ENCODE measurements around the gene CEACAM7. TPM values are rescaled to one million over a fixed set of nuclear protein-coding genes. Genes with fewer than 3 reads are reported as not detected.
"Not testable (repeated sequence)": the region's sequence is repeated elsewhere in the genome, so short reads cannot be mapped to it uniquely, and the experiment has no call there.

Gene CEACAM7
- 0.44 and 0.60 TPM in 2 replicates for total RNA-seq

DNA sequence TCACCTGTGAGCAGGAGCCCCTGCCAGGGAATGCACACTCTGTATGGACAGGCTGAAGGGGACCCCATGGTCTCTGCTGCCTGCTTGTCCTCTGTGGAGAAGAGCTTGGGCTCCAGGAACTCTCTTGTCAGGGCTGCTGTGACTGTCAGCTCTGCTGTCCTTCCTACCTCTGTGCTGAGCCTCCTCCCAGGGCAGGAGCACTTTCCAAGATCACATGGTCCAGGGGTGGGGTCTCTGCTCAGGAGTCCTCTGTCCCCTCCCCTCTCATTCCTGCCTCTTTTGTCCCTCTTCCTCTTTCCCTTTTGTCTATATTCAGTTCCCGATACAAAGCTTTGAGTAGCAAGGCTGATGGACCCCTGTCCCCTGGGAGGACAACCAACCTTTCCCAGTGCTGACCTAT is at the start of gene CEACAM7:
CEACAM7 (minus strand) TSS at position 173 of the 400 bp plus-strand sequence; CDS start at position 68, 105 bp downstream.
- DNase-seq (ENCODE audit: low read depth in 2 of 2) = no peak

DNA sequence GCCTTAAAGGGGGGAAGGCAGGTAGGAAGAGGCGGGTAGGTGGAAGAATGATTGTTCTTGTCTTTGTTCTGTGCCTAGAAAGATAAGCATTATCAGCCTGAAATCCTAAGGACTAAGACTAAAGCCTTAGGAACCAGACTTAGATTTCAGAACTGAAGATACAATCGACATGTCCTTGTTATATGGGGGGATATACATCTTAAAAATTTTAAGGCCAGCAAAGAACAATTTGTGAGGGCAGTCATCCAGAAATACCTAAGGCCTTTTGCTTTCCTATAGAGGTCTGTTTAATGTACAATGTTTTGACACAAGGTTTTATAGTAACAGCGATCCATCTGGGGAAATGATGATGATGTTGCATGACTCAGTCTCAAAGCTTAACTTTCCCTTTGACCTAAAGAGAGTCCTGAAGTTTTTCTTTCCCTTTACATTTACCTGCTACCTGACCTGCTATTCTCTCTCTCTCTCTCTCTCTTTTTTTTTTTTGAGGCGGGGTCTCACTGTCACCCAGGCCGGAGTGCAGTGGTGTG is 47.1 kb upstream of the CEACAM7 start:
- no peak for DNase-seq (ENCODE audit: low read depth in 2 of 2)

DNA sequence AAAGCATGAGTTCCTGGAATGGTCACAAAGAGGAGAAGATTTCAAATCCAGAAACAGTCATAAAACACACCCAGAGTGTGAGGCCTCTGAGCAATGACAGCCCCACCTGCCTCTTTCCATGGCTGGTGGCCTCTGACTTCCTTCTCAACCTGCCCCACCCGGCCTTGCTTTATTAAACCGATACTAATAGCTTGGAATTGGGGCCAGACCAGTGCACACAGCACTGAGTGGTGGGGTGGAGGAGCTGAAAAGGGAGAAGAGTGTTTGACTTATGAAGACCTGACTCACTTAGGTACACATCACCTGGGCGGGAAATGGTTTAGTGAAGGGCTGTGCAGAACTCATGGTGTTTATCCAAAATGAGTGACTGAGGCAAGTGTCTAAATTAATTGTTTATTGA is 46.5 kb upstream of the CEACAM7 start:
- DNase-seq (ENCODE audit: low read depth in 2 of 2) = no peak

DNA sequence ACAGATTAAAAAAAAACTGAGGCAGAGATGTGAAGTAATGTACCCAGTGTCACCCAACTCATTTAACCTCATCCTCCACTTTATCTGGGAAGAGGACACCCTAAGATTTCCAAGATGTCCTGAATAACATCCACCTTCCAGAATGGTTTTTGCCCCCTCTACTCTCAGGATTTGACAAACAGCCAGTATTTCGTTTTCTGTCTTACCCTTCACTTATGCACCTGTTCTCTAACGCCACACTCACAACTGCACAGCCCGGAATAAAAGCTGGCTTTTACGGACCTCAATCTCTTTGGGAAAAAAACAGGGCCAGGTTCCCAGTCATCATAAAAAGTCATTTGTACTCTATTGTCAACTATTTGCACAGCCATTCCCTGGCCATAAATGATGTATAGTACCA is 46.1 kb upstream of the CEACAM7 start:
- DNase-seq (ENCODE audit: low read depth in 2 of 2) = no peak

DNA sequence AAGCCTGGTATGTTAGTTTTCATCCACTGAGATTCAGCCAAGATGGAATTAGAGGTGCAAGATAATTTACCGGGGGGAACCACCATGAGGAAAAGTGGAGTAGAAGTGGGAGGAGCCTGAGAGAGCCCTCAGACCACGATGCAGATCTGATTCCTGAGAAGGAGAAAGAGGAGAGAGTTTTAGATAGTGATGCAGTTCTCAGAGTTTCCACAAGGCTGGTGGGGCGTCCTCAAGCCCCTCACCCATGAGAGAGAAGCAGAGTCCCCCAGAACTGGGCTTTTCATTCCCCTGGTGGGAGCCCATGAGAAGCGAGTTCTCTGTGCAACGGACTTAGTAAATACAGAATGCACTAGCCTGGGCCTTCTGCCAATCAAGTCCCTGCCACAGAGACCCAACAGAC is 38.4 kb upstream of the CEACAM7 start:
- no peak for DNase-seq (ENCODE audit: low read depth in 2 of 2)

DNA sequence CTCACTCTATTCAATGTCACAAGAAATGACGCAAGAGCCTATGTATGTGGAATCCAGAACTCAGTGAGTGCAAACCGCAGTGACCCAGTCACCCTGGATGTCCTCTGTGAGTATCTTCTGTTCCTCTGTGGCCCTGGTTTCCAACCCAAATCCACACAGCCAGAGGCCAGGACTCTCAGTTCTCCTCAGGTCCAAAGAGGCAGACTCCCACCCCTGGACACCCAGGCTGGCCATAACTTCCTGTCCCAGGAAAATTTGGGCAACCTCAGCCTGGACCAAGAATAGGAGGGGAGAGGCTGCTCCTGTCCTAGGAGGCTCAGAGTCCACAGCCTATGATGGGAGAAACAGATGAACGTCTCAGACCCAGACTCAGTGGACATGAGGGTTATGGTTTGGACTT is 32.0 kb upstream of the CEACAM7 start:
- DNase-seq (ENCODE audit: low read depth in 2 of 2) = no peak

DNA sequence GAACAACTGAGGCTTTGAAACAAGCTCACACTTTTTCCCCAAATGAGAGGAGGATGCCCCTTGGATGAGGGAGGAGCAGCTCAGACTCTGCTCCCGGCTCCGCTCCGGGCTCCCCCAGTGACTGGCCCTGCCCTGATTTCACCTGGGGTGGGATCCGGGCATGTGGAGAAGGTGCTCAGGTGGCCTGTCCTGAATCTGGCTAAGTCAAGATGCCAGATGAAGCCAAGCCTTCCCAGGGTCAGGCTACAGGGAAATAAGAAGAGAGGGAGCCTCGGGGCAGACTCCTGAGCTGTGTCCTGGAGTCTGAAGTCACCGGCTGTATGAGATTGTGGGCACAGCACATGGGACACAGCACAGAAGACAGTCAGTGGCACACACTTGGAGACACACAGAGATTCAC is 30.7 kb upstream of the CEACAM7 start:
- DNase-seq (ENCODE audit: low read depth in 2 of 2) = no peak

DNA sequence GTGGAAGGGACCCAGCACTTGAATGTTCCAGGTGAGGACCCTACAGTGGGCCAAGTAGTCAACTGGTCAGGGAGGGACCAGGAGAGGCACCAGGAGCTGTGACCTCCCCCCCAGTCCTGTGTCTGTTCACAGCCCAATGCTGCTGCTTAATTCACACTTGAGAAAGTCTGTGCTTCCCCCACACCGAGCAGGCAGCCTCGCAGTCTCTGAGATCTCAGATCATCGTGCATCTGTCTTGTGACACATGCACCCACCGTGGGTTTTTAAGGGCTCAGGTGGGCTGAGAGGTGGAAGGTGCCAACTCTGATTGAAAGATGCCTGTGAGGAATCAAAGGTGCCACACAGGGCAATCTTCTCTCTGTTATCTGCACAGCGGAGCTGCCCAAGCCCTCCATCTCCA is 26.5 kb upstream of the CEACAM7 start:
- DNase-seq (ENCODE audit: low read depth in 2 of 2) = no peak

DNA sequence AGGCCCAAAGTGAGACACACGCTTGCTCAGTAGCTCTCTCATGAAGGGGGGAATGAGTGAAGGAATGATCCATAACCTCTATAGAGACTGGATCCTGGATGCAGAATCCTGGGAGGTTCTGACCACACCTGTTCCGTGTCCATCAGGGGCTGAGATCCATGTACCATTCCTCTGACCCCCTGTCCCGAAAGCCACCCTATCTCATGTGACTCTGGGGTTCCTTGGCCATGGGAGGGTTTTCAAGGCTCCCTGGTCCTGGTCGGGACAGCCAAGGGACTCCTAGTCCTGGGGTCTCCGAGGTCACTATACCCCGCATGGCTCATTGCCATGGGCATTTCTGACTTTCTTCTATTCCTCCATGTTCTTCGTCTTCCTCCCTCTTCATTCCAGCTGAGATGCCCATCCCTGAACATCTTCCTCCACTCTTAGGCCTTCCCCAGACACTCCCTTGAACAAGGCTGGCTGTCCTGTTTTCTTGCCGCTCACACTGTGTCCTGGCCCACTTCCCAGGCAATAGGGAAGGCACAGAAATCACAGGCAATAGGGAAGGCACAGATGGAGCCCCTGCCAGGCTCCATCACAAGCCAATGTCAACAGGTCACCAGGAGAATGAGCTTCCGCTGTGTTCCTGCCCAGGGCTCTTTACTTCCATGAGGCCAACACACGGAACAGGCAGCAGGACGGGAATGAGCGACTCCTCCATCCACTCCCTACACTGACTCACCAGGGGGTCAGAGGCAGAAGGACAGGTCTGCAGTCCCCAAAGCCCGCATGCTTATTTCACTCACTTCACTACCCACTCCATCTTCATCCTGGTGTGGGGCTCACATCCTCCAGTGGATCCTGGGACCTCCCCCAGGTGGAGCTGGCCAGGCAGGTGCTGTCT is 23.5 kb upstream of the CEACAM7 start:
- DNase-seq (ENCODE audit: low read depth in 2 of 2) = no peak

DNA sequence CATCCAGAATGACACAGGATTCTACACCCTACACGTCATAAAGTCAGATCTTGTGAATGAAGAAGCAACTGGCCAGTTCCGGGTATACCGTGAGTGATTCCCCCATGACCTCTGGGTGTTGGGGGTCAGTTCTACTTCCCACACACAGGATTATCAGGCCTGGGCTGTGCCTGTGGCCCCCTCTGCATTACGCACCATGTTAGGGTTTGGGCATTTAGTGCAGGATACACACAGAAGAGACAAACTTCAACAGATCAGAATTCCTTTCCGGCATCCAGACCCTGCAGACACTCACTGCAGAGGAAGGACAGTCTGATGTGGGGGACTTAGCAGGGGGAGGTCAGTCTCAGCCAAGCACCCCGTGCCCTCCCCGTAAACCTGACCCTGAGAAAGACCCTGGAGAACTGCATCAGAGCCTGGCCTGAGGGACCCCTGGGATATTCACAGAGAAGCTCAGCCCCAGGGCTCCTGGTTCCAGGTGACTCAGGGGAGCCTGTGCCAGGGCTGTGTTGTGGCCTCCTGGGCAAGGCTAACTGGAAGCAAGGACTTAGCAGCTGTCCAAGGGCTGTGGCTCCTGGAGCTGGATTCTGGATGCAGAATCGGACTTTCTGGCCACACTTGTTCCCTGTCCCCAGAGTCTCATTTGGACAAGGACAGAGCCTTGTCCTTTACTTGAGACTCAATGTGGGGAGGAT is 22.0 kb upstream of the CEACAM7 start:
- no peak for DNase-seq (ENCODE audit: low read depth in 2 of 2)

DNA sequence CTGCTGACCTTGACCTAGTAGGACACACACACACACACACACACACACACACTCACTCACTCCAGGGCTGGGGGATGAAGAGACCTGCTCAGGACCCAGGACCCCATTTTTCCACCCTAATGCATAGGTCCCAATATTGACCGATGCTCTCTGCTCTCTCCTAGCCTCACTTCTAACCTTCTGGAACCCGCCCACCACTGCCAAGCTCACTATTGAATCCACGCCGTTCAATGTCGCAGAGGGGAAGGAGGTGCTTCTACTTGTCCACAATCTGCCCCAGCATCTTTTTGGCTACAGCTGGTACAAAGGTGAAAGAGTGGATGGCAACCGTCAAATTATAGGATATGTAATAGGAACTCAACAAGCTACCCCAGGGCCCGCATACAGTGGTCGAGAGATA is 21.4 kb upstream of the CEACAM7 start:
- not testable (repeated sequence) for DNase-seq (ENCODE audit: low read depth in 2 of 2)

DNA sequence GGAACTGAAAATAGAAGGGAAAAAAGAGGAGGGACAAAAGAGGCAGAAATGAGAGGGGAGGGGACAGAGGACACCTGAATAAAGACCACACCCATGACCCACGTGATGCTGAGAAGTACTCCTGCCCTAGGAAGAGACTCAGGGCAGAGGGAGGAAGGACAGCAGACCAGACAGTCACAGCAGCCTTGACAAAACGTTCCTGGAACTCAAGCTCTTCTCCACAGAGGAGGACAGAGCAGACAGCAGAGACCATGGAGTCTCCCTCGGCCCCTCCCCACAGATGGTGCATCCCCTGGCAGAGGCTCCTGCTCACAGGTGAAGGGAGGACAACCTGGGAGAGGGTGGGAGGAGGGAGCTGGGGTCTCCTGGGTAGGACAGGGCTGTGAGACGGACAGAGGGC is 20.4 kb upstream of the CEACAM7 start, which contains the start of gene CEACAM5:
CEACAM5 (plus strand) TSS at position 146 of the 400 bp plus-strand sequence; CDS start at position 252, 106 bp downstream.
- DNase-seq (ENCODE audit: low read depth in 2 of 2) = no peak

DNA sequence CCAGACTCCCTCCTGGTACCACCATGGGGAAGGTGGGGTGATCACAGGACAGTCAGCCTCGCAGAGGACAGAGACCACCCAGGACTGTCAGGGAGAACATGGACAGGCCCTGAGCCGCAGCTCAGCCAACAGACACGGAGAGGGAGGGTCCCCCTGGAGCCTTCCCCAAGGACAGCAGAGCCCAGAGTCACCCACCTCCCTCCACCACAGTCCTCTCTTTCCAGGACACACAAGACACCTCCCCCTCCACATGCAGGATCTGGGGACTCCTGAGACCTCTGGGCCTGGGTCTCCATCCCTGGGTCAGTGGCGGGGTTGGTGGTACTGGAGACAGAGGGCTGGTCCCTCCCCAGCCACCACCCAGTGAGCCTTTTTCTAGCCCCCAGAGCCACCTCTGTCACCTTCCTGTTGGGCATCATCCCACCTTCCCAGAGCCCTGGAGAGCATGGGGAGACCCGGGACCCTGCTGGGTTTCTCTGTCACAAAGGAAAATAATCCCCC is 19.9 kb upstream of the CEACAM7 start:
- no peak for DNase-seq (ENCODE audit: low read depth in 2 of 2)

DNA sequence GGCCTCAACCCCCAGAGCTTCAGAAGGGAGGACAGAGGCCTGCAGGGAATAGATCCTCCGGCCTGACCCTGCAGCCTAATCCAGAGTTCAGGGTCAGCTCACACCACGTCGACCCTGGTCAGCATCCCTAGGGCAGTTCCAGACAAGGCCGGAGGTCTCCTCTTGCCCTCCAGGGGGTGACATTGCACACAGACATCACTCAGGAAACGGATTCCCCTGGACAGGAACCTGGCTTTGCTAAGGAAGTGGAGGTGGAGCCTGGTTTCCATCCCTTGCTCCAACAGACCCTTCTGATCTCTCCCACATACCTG is 19.4 kb upstream of the CEACAM7 start:
- DNase-seq (ENCODE audit: low read depth in 2 of 2) = no peak

DNA sequence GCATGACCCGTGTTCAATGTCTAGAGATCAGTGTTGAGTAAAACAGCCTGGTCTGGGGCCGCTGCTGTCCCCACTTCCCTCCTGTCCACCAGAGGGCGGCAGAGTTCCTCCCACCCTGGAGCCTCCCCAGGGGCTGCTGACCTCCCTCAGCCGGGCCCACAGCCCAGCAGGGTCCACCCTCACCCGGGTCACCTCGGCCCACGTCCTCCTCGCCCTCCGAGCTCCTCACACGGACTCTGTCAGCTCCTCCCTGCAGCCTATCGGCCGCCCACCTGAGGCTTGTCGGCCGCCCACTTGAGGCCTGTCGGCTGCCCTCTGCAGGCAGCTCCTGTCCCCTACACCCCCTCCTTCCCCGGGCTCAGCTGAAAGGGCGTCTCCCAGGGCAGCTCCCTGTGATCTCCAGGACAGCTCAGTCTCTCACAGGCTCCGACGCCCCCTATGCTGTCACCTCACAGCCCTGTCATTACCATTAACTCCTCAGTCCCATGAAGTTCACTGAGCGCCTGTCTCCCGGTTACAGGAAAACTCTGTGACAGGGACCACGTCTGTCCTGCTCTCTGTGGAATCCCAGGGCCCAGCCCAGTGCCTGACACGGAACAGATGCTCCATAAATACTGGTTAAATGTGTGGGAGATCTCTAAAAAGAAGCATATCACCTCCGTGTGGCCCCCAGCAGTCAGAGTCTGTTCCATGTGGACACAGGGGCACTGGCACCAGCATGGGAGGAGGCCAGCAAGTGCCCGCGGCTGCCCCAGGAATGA is 18.9 kb upstream of the CEACAM7 start:
- DNase-seq (ENCODE audit: low read depth in 2 of 2) = peak; percentile 40 to 50

DNA sequence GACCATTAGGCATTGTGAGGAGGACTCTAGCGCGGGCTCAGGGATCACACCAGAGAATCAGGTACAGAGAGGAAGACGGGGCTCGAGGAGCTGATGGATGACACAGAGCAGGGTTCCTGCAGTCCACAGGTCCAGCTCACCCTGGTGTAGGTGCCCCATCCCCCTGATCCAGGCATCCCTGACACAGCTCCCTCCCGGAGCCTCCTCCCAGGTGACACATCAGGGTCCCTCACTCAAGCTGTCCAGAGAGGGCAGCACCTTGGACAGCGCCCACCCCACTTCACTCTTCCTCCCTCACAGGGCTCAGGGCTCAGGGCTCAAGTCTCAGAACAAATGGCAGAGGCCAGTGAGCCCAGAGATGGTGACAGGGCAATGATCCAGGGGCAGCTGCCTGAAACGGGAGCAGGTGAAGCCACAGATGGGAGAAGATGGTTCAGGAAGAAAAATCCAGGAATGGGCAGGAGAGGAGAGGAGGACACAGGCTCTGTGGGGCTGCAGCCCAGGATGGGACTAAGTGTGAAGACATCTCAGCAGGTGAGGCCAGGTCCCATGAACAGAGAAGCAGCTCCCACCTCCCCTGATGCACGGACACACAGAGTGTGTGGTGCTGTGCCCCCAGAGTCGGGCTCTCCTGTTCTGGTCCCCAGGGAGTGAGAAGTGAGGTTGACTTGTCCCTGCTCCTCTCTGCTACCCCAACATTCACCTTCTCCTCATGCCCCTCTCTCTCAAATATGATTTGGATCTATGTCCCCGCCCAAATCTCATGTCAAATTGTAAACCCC is 17.5 kb upstream of the CEACAM7 start:
- DNase-seq (ENCODE audit: low read depth in 2 of 2) = peak; percentile 29 to 40

DNA sequence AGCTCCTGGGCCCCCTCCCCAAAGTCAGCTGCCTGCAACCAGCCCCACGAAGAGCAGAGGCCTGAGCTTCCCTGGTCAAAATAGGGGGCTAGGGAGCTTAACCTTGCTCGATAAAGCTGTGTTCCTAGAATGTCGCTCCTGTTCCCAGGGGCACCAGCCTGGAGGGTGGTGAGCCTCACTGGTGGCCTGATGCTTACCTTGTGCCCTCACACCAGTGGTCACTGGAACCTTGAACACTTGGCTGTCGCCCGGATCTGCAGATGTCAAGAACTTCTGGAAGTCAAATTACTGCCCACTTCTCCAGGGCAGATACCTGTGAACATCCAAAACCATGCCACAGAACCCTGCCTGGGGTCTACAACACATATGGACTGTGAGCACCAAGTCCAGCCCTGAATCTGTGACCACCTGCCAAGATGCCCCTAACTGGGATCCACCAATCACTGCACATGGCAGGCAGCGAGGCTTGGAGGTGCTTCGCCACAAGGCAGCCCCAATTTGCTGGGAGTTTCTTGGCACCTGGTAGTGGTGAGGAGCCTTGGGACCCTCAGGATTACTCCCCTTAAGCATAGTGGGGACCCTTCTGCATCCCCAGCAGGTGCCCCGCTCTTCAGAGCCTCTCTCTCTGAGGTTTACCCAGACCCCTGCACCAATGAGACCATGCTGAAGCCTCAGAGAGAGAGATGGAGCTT is 15.7 kb upstream of the CEACAM7 start:
- no peak for DNase-seq (ENCODE audit: low read depth in 2 of 2)

DNA sequence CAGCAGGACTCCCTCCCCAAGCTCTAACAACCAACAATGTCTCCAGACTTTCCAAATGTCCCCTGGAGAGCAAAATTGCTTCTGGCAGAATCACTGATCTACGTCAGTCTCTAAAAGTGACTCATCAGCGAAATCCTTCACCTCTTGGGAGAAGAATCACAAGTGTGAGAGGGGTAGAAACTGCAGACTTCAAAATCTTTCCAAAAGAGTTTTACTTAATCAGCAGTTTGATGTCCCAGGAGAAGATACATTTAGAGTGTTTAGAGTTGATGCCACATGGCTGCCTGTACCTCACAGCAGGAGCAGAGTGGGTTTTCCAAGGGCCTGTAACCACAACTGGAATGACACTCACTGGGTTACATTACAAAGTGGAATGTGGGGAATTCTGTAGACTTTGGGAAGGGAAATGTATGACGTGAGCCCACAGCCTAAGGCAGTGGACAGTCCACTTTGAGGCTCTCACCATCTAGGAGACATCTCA is 14.1 kb upstream of the CEACAM7 start:
- DNase-seq (ENCODE audit: low read depth in 2 of 2) = no peak

DNA sequence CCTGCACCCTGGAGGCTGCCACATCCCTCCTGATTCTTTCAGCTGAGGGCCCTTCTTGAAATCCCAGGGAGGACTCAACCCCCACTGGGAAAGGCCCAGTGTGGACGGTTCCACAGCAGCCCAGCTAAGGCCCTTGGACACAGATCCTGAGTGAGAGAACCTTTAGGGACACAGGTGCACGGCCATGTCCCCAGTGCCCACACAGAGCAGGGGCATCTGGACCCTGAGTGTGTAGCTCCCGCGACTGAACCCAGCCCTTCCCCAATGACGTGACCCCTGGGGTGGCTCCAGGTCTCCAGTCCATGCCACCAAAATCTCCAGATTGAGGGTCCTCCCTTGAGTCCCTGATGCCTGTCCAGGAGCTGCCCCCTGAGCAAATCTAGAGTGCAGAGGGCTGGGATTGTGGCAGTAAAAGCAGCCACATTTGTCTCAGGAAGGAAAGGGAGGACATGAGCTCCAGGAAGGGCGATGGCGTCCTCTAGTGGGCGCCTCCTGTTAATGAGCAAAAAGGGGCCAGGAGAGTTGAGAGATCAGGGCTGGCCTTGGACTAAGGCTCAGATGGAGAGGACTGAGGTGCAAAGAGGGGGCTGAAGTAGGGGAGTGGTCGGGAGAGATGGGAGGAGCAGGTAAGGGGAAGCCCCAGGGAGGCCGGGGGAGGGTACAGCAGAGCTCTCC is 13.5 kb upstream of the CEACAM7 start:
- DNase-seq (ENCODE audit: low read depth in 2 of 2) = no peak

Measured in lung microvascular endothelial cell (primary cell).